ENCODE results near the gene CDC42BPB.

The CDC42BPB gene

DNA sequence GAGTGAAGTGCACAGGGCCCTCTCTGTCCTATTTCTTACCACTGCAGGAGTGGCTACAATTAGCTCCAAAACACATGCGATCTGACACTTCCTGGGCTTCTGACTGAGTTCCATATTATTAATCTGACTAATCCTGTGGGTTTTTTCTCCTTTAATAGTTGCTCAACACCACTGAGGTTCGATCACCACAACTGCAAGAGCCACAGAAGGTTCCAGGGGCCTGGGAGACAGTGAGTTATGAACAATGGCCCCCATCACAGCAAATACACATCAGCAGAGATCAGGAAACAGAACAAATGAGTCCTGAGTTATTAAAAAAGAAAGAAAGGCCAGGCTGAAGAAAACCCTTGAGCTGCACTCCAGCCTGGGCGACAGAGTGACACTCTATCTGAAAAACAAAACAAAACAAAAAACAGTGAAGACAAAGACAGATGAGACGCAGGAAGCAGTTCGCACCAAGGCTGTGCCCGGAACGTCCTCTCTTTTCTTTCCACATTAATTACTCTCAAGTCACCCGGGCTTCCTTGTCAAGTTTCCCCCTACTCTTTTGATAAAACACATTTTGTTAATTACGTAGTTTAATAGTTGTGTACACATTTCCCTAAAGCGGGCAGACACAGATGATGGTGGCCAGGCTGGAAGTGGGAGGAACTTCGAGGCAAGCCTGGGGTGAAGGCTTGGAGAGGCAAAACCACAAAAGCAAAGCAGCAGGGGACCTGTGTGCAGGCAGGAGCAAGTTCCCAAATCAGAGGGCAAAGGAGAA is 42.7 kb downstream of the CDC42BPB start:
- Histone ChIP-seq H3K9me3 (ENCODE audit: insufficient read depth, low read length) (no peaks in the 10 kb centered on the region), H2AFZ (ENCODE audit: low read depth, low read length, severe bottlenecking) (no peak overlapping the region), H3K4me2 (ENCODE audit: low read depth, low read length, poor library complexity, severe bottlenecking) (no peak overlapping the region), H3K27ac (ENCODE audit: low read depth, low read length) (no peak overlapping the region), H3K9me2 (replicated peaks; ENCODE audit: insufficient read depth, low read length) (no peaks in the 10 kb centered on the region), H3K79me2 (ENCODE audit: insufficient read depth, low read length) (no peaks in the 10 kb centered on the region), H3K4me3 (ENCODE audit: insufficient read depth, low read length, poor library complexity, severe bottlenecking) (no peak overlapping the region), H3K27me3 (ENCODE audit: low read length) (no peaks in the 10 kb centered on the region), H3F3A (ENCODE audit: insufficient read depth) (no peaks in the 10 kb centered on the region), H3K36me3 (ENCODE audit: low read length) (no peaks in the 10 kb centered on the region), H4K20me1 (ENCODE audit: low read depth, low read length) (no peaks in the 10 kb centered on the region), H3K9ac (ENCODE audit: low read length) (no peak overlapping the region)
- TF ChIP-seq EZH2phosphoT487 (conservative IDR thresholded peaks at IDR 0.05; ENCODE audit: low read length) = no peak

DNA sequence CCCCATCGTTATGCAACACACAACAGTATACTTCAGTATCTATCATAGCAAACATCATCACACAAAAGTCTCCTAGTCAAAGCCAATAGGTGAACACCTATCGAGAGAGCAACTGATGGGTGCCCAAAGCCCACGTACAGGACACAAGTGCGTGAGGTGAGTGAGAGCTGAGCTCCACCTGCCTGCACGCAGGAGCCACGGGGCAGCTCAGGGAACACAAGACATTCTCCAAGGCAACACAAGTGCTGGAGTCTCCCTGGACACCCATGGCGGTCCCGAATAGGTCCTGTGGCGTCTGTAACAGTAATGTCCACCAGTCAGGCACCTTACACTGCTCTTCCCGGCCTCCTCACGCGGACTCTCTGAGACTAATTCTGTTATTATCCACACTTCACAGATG is 44.3 kb downstream of the CDC42BPB start:
- H3K4me3 ChIP-seq (ENCODE audit: insufficient read depth, low read length, poor library complexity, severe bottlenecking) = no peak overlapping the region
- H3K4me2 ChIP-seq (ENCODE audit: low read depth, low read length, poor library complexity, severe bottlenecking) = no peak overlapping the region
- no peak overlapping the region for H3K27ac ChIP-seq (ENCODE audit: low read depth, low read length)
- H2AFZ ChIP-seq (ENCODE audit: low read depth, low read length, severe bottlenecking) = no peak overlapping the region
- H3K36me3 ChIP-seq (ENCODE audit: low read length) = no peaks in the 10 kb centered on the region
- TF ChIP-seq EZH2phosphoT487 (conservative IDR thresholded peaks at IDR 0.05; ENCODE audit: low read length) (no peak), CTCF (IDR thresholded peaks at IDR 0.05; ENCODE audit: insufficient read depth, low read length, poor library complexity, severe bottlenecking) (no peak)
- no peak overlapping the region for H3K9ac ChIP-seq (ENCODE audit: low read length)
- no peaks in the 10 kb centered on the region for H3K79me2 ChIP-seq (ENCODE audit: insufficient read depth, low read length)
- no peaks in the 10 kb centered on the region for H3F3A ChIP-seq (ENCODE audit: insufficient read depth)
- no peaks in the 10 kb centered on the region for H3K9me2 ChIP-seq (replicated peaks; ENCODE audit: insufficient read depth, low read length)
- H3K27me3 ChIP-seq (ENCODE audit: low read length) = no peaks in the 10 kb centered on the region
- no peaks in the 10 kb centered on the region for H4K20me1 ChIP-seq (ENCODE audit: low read depth, low read length)
- no peaks in the 10 kb centered on the region for H3K9me3 ChIP-seq (ENCODE audit: insufficient read depth, low read length)

- TF ChIP-seq CTCF (IDR thresholded peaks at IDR 0.05; ENCODE audit: insufficient read depth, low read length, poor library complexity, severe bottlenecking) (no peak), EZH2phosphoT487 (conservative IDR thresholded peaks at IDR 0.05; ENCODE audit: low read length) (no peak)
- no peak overlapping the region for H3K4me2 ChIP-seq (ENCODE audit: low read depth, low read length, poor library complexity, severe bottlenecking)
- no peaks in the 10 kb centered on the region for H3K9me3 ChIP-seq (ENCODE audit: insufficient read depth, low read length)
- no peaks in the 10 kb centered on the region for H4K20me1 ChIP-seq (ENCODE audit: low read depth, low read length)
- H3K27me3 ChIP-seq (ENCODE audit: low read length) = no peaks in the 10 kb centered on the region
- H3K27ac ChIP-seq (ENCODE audit: low read depth, low read length) = no peak overlapping the region
- H3K9ac ChIP-seq (ENCODE audit: low read length) = no peak overlapping the region
- no peaks in the 10 kb centered on the region for H3K79me2 ChIP-seq (ENCODE audit: insufficient read depth, low read length)
- no peaks in the 10 kb centered on the region for H3K9me2 ChIP-seq (replicated peaks; ENCODE audit: insufficient read depth, low read length)
- H3F3A ChIP-seq (ENCODE audit: insufficient read depth) = no peaks in the 10 kb centered on the region
- no peak overlapping the region for H3K4me3 ChIP-seq (ENCODE audit: insufficient read depth, low read length, poor library complexity, severe bottlenecking)
- H3K36me3 ChIP-seq (ENCODE audit: low read length) = no peaks in the 10 kb centered on the region
- H2AFZ ChIP-seq (ENCODE audit: low read depth, low read length, severe bottlenecking) = no peak overlapping the region
These were observed 47.8 kb downstream of the CDC42BPB start for GRCh38 chr14:103009559-103009958.

DNA sequence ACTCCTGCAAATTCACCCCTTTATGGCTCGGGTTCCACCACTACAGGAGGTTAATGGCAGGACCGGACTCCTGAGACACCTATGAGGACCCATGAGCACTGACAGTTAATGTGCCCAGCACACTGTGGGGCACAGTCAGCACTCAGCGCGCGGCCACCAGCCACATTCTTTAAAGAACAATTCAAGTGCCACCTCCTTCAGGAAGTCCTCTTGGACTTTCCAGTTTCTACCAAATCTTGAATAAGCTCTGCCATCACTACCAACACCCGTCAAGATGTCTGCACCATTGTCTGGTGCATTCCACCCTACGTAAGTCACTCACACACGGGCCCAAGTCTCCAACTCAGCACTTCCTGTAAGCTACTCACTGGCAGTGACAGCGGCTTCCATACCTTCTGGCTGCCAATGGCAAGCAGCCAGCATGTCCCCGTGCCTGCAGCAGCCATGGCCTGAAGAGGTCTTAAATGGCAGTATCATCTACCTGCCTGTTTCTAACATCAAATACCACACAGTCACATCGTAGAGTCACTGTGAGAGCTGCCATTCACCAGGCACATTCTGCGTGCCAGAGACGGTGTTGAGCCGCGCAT is 48.5 kb downstream of the CDC42BPB start:
- H3K4me2 ChIP-seq (ENCODE audit: low read depth, low read length, poor library complexity, severe bottlenecking) = no peak overlapping the region
- H3K9ac ChIP-seq (ENCODE audit: low read length) = no peak overlapping the region
- no peaks in the 10 kb centered on the region for H3K79me2 ChIP-seq (ENCODE audit: insufficient read depth, low read length)
- no peaks in the 10 kb centered on the region for H3K9me2 ChIP-seq (replicated peaks; ENCODE audit: insufficient read depth, low read length)
- TF ChIP-seq CTCF (IDR thresholded peaks at IDR 0.05; ENCODE audit: insufficient read depth, low read length, poor library complexity, severe bottlenecking) = no peak
- no peak for TF ChIP-seq EZH2phosphoT487 (conservative IDR thresholded peaks at IDR 0.05; ENCODE audit: low read length)
- no peaks in the 10 kb centered on the region for H3F3A ChIP-seq (ENCODE audit: insufficient read depth)
- H3K36me3 ChIP-seq (ENCODE audit: low read length) = no peaks in the 10 kb centered on the region
- H2AFZ ChIP-seq (ENCODE audit: low read depth, low read length, severe bottlenecking) = no peak overlapping the region
- no peak overlapping the region for H3K4me3 ChIP-seq (ENCODE audit: insufficient read depth, low read length, poor library complexity, severe bottlenecking)
- H3K9me3 ChIP-seq (ENCODE audit: insufficient read depth, low read length) = no peaks in the 10 kb centered on the region
- H4K20me1 ChIP-seq (ENCODE audit: low read depth, low read length) = no peaks in the 10 kb centered on the region
- H3K27me3 ChIP-seq (ENCODE audit: low read length) = no peaks in the 10 kb centered on the region
- no peak overlapping the region for H3K27ac ChIP-seq (ENCODE audit: low read depth, low read length)

Data from SU-DHL-6 (cell line).